HepG2 (cell line): Measurements from ENCODE around the gene RPH3AL. TPM values are rescaled to one million over a fixed set of nuclear protein-coding genes. Genes with fewer than 3 reads are reported as not detected.

Experiments used
- ARHGAP35 ChIP-seq: sonication (generic); formaldehyde crosslinking; IDR thresholded peaks from 2 replicates; pipeline ENCODE4 v1.9.0; 2022; ENCODE audit warnings: mild to moderate bottlenecking, inconsistent platforms, moderate library complexity, missing genetic modification reagents, borderline replicate concordance
- CEBPB ChIP-seq: IDR thresholded peaks from 2 replicates; pipeline ENCODE4 v1.6.1; 2011; ENCODE audit warnings: low read depth, low read length, improper control_type of control experiment, borderline replicate concordance
- FOXK2 ChIP-seq: fragments of 450-650 bp; IDR thresholded peaks from 2 replicates; pipeline ENCODE4 v1.6.1; 2016
- HDAC2 ChIP-seq: sonication (generic); formaldehyde crosslinking; IDR thresholded peaks from 2 replicates; pipeline ENCODE4 v1.4.0; 2020; ENCODE audit warnings: missing genetic modification reagents
- HNF4G ChIP-seq, 2 experiments: sonication (generic) in 1 of 2; formaldehyde crosslinking in 1 of 2; IDR thresholded peaks; 2 replicates each; pipeline versions ENCODE4 v1.4.0 to v1.6.1; 2011 to 2020; ENCODE audit warnings: borderline replicate concordance in 2 of 2, low read depth in 2 of 2, mild to moderate bottlenecking in 2 of 2, low read length in 1 of 2, missing genetic modification reagents in 1 of 2, moderate library complexity in 1 of 2
- HNRNPK ChIP-seq: fragments of 200-400 bp; formaldehyde crosslinking; IDR thresholded peaks from 2 replicates; pipeline ENCODE4 v1.6.1; 2018; ENCODE audit warnings: low read length, low read depth, moderate library complexity, mild to moderate bottlenecking; ENCODE audit not compliant: poor library complexity, severe bottlenecking
- HNRNPLL ChIP-seq: fragments of 200-400 bp; formaldehyde crosslinking; IDR thresholded peaks from 2 replicates; pipeline ENCODE4 v1.6.1; 2017; ENCODE audit warnings: mild to moderate bottlenecking, low read depth, low read length; ENCODE audit not compliant: poor library complexity, severe bottlenecking
- PHF20 ChIP-seq: sonication (generic); formaldehyde crosslinking; IDR thresholded peaks from 2 replicates; pipeline ENCODE4 v1.5.0; 2020; ENCODE audit warnings: mild to moderate bottlenecking, missing genetic modification reagents
- SALL1 ChIP-seq: sonication (generic); formaldehyde crosslinking; IDR thresholded peaks from 2 replicates; pipeline ENCODE4 v1.8.0; 2022; ENCODE audit warnings: mild to moderate bottlenecking, missing genetic modification reagents
- SAP130 ChIP-seq: IDR thresholded peaks from 2 replicates; pipeline ENCODE4 v1.6.1; 2016; ENCODE audit warnings: low read depth
- SOX5 ChIP-seq: IDR thresholded peaks from 2 replicates; pipeline ENCODE4 v1.6.1; 2016; ENCODE audit warnings: borderline replicate concordance
- ZNF337 ChIP-seq: sonication (generic); formaldehyde crosslinking; IDR thresholded peaks from 2 replicates; pipeline ENCODE4 v1.5.1; 2020; ENCODE audit warnings: missing genetic modification reagents, low read depth, mild to moderate bottlenecking, borderline replicate concordance
- ZNF605 ChIP-seq: sonication (generic); formaldehyde crosslinking; IDR thresholded peaks from 2 replicates; pipeline ENCODE4 v1.8.0; 2022; ENCODE audit warnings: mild to moderate bottlenecking, missing genetic modification reagents
- ZNF672 ChIP-seq: sonication (generic); formaldehyde crosslinking; IDR thresholded peaks from 2 replicates; pipeline ENCODE4 v1.8.1; 2022; ENCODE audit warnings: missing genetic modification reagents
- polyA plus RNA-seq, 8 experiments: library from polyadenylated mRNA; depleted of rRNA in 3 of 8; stranded (reverse) in 7 of 8; unstranded in 1 of 8; fragments of >200 nt; fragmentation: Illumina TruSeq in 4 of 8; extraction: Trizol in 4 of 8; gene quantifications; 2 replicates each; pipeline versions ENCODE4 v1.2.1 to v1.2.3, GENCODE V29; 2011 to 2016; ENCODE audit warnings: low read depth in 4 of 8, missing spikeins in 1 of 8, mixed read lengths in 1 of 8; ENCODE audit not compliant: insufficient read depth in 1 of 8
- total RNA-seq, 5 experiments: library from RNA; depleted of rRNA; stranded (reverse); fragments of >200 nt; fragmentation: Illumina TruSeq; extraction: Trizol; gene quantifications; 2 replicates each; pipeline ENCODE4 v1.2.3, GENCODE V29; 2016; ENCODE audit warnings: low read depth in 1 of 5
- TF ChIP-seq, protein P1 (sequence below), 2 experiments: sonication (generic) in 1 of 2; formaldehyde crosslinking in 1 of 2; IDR thresholded peaks; 2 replicates each; pipeline versions ENCODE4 v1.5.1 to v1.6.1; 2011 to 2020; ENCODE audit warnings: borderline replicate concordance in 1 of 2, low read depth in 1 of 2, low read length in 1 of 2, mild to moderate bottlenecking in 1 of 2, missing genetic modification reagents in 1 of 2, moderate library complexity in 1 of 2
- TF ChIP-seq, protein P2 (sequence below): IDR thresholded peaks from 2 replicates; pipeline ENCODE4 v1.6.1; 2012; ENCODE audit warnings: inconsistent platforms
- TF ChIP-seq, protein P3 (sequence below): sonication (generic); formaldehyde crosslinking; IDR thresholded peaks from 2 replicates; pipeline ENCODE4 v1.4.0; 2020; ENCODE audit warnings: missing genetic modification reagents
- TF ChIP-seq, protein P4 (sequence below): sonication (generic); formaldehyde crosslinking; IDR thresholded peaks from 2 replicates; pipeline ENCODE4 v1.4.0; 2020; ENCODE audit warnings: missing genetic modification reagents

RPH3AL gene
- total and polyA plus RNA-seq, 2 of the 13 experiments (the other 11 are each of a cell fraction or from before 2014, with no cell fraction given) = 7.8 to 16.4 TPM

DNA sequence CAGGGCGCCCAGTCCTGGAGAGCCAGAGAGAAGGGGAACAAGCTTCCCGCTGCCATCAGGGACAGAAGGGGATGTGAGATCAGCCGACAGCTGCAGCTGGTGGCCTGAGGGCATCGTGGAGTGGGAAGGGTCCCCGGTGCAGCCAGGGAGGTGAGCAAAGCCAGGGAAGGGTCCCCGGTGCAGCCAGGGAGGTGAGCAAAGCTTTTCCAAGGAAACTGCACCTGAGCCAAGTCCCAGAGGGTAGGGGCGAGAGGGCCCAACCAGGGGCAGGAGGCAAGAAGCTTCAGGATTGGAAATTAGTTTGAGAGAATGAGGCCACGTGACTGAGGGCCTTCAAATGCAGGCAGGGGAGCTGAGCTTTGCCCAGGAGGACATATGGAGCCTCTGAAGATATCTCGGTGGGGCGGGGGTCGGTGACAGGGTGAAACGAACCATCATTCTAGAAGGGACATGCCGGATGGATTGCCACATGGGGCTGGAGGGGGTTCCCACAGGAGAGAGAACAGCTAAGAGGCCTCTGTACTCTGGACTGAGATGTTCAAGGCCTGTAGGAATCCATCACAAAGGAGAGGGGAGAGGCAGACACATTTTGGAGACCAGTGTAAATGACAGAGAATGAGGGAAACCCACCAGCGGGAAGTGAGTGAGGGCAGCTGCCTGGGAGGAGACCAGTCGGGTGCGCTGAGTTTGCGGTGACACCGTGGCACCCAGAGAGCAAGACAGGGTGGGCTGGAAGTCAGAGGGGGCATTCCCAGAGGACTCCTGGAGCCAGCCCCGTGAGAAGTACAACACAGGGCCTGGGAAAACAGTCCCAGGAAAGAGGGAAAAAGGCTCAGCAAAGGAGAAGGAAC, 31.4 kb upstream of the RPH3AL start (continued):
- TF ChIP-seq ZNF605 (CRISPR knock-in tag) = no peak; the same call in 1 of the 2 replicates
- no peak for TF ChIP-seq HNRNPLL
- 0 out of 2 replicates have a peak, but pooled peaks have one; percentile 13 for TF ChIP-seq SAP130 (CRISPR knock-in tag)
- TF ChIP-seq HDAC2 (CRISPR knock-in tag) = 0 out of 2 replicates have a peak, but pooled peaks have one; percentile 21
- TF ChIP-seq FOXK2 = no peak
- TF ChIP-seq CEBPB = peak; percentile 21; the same call in 1 of the 2 replicates
- no peak for TF ChIP-seq ZNF337
- TF ChIP-seq ZNF672 (CRISPR knock-in tag) = no peak
- TF ChIP-seq, protein P1, sequence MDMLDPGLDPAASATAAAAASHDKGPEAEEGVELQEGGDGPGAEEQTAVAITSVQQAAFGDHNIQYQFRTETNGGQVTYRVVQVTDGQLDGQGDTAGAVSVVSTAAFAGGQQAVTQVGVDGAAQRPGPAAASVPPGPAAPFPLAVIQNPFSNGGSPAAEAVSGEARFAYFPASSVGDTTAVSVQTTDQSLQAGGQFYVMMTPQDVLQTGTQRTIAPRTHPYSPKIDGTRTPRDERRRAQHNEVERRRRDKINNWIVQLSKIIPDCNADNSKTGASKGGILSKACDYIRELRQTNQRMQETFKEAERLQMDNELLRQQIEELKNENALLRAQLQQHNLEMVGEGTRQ (IDR thresholded peaks at IDR 0.05; ENCODE audit: low read depth, low read length) = no peak
- TF ChIP-seq, protein P1 (CRISPR knock-in tag; IDR thresholded peaks at IDR 0.05; ENCODE audit: borderline replicate concordance) = peak; percentile 60; the same call in 1 of the 2 replicates
- TF ChIP-seq ARHGAP35 = no peak
- TF ChIP-seq HNRNPK = no peak
- TF ChIP-seq, protein P2, sequence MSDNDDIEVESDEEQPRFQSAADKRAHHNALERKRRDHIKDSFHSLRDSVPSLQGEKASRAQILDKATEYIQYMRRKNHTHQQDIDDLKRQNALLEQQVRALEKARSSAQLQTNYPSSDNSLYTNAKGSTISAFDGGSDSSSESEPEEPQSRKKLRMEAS = no peak
- TF ChIP-seq SALL1 (CRISPR knock-in tag) = no peak; the same call in 1 of the 2 replicates
- TF ChIP-seq, protein P3, sequence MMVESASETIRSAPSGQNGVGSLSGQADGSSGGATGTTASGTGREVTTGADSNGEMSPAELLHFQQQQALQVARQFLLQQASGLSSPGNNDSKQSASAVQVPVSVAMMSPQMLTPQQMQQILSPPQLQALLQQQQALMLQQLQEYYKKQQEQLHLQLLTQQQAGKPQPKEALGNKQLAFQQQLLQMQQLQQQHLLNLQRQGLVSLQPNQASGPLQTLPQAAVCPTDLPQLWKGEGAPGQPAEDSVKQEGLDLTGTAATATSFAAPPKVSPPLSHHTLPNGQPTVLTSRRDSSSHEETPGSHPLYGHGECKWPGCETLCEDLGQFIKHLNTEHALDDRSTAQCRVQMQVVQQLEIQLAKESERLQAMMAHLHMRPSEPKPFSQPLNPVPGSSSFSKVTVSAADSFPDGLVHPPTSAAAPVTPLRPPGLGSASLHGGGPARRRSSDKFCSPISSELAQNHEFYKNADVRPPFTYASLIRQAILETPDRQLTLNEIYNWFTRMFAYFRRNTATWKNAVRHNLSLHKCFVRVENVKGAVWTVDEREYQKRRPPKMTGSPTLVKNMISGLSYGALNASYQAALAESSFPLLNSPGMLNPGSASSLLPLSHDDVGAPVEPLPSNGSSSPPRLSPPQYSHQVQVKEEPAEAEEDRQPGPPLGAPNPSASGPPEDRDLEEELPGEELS = no peak
- TF ChIP-seq HNF4G (IDR thresholded peaks at IDR 0.05; ENCODE audit: borderline replicate concordance, low read depth, low read length) = peak; percentile 33; the same call in 1 of the 2 replicates
- TF ChIP-seq HNF4G (CRISPR knock-in tag; IDR thresholded peaks at IDR 0.05; ENCODE audit: borderline replicate concordance, low read depth) = no peak
- TF ChIP-seq SOX5 (CRISPR knock-in tag) = no peak
- TF ChIP-seq PHF20 = no peak
- TF ChIP-seq, protein P4, sequence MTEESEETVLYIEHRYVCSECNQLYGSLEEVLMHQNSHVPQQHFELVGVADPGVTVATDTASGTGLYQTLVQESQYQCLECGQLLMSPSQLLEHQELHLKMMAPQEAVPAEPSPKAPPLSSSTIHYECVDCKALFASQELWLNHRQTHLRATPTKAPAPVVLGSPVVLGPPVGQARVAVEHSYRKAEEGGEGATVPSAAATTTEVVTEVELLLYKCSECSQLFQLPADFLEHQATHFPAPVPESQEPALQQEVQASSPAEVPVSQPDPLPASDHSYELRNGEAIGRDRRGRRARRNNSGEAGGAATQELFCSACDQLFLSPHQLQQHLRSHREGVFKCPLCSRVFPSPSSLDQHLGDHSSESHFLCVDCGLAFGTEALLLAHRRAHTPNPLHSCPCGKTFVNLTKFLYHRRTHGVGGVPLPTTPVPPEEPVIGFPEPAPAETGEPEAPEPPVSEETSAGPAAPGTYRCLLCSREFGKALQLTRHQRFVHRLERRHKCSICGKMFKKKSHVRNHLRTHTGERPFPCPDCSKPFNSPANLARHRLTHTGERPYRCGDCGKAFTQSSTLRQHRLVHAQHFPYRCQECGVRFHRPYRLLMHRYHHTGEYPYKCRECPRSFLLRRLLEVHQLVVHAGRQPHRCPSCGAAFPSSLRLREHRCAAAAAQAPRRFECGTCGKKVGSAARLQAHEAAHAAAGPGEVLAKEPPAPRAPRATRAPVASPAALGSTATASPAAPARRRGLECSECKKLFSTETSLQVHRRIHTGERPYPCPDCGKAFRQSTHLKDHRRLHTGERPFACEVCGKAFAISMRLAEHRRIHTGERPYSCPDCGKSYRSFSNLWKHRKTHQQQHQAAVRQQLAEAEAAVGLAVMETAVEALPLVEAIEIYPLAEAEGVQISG = no peak
